Endodermal cell (in vitro differentiated cells): ENCODE measurements around the gene GAL3ST1. TPM values are rescaled to one million over a fixed set of nuclear protein-coding genes. Genes with fewer than 3 reads are reported as not detected.

Source experiments
- DNase-seq: peaks from one replicate; pipeline ENCODE4 v3.0.0-alpha.2; 2017
- H3K27ac ChIP-seq: 2 replicates; pipeline ENCODE4 v1.5.1; 2013; ENCODE audit warnings: mild to moderate bottlenecking, low read depth, low read length, moderate library complexity
- H3K27me3 ChIP-seq: 2 replicates; pipeline ENCODE4 v1.6.1; 2013; ENCODE audit warnings: mild to moderate bottlenecking, low read length, moderate library complexity; ENCODE audit not compliant: insufficient read depth, control insufficient read depth, poor library complexity, severe bottlenecking
- H3K36me3 ChIP-seq: 2 replicates; pipeline ENCODE4 v1.7.0; 2013; ENCODE audit warnings: mild to moderate bottlenecking, low read length, moderate library complexity; ENCODE audit not compliant: control insufficient read depth, insufficient read depth
- H3K4me1 ChIP-seq: one replicate; pipeline ENCODE4 v1.7.0; 2013; ENCODE audit warnings: low read length; ENCODE audit not compliant: control insufficient read depth, insufficient read depth
- H3K4me3 ChIP-seq: 2 replicates; pipeline ENCODE4 v1.5.1; 2013; ENCODE audit warnings: mild to moderate bottlenecking, low read length, moderate library complexity
- H3K9ac ChIP-seq: 2 replicates; pipeline ENCODE4 v1.6.1; 2013; ENCODE audit warnings: mild to moderate bottlenecking, low read length, moderate library complexity; ENCODE audit not compliant: poor library complexity, severe bottlenecking; ENCODE audit errors: extremely low read depth
- H3K9me3 ChIP-seq: 2 replicates; pipeline ENCODE4 v1.6.1; 2013; ENCODE audit warnings: mild to moderate bottlenecking, low read length, moderate library complexity; ENCODE audit not compliant: control insufficient read depth
- H3K27ac Mint-ChIP-seq: 2 replicates; pipeline ENCODE4 v1.8.0; 2020; ENCODE audit warnings: mixed read lengths
- H3K27me3 Mint-ChIP-seq: 2 replicates; pipeline ENCODE4 v1.8.0; 2021; ENCODE audit warnings: mild to moderate bottlenecking, mixed read lengths; ENCODE audit not compliant: insufficient read depth
- H3K36me3 Mint-ChIP-seq: 2 replicates; pipeline ENCODE4 v1.8.0; 2020; ENCODE audit warnings: low read depth, mixed read lengths
- H3K4me1 Mint-ChIP-seq: 2 replicates; pipeline ENCODE4 v1.8.0; 2020; ENCODE audit warnings: mixed read lengths
- H3K4me3 Mint-ChIP-seq: 2 replicates; pipeline ENCODE4 v1.8.0; 2020; ENCODE audit warnings: mild to moderate bottlenecking, moderate library complexity, mixed read lengths
- H3K9me3 Mint-ChIP-seq: 2 replicates; pipeline ENCODE4 v1.8.0; 2020; ENCODE audit warnings: mild to moderate bottlenecking, mixed read lengths
- WGBS, 2 experiments: methylation state at CpG; one replicate each; pipeline versions ENCODE4 v1.1.5 to v1.1.7; 2013; ENCODE audit warnings: missing lambda C conversion rate in 2 of 2, mixed read lengths in 1 of 2; ENCODE audit not compliant: insufficient coverage in 1 of 2, insufficient read length in 1 of 2; 5-methylcytosine and 5-hydroxymethylcytosine counted together
- total RNA-seq, 2 donors: library from RNA; stranded (reverse); fragmentation: NEBNext Ultra II Directional in 1 of 2; extraction: Animal tissue kit (Norgen Biotek cat#: 25700) in 1 of 2; gene quantifications; 2 replicates in 1 of 2; 3 replicates in 1 of 2; pipeline ENCODE4 v1.2.1, GENCODE V29; 2021
- TF ChIP-seq, protein P1 (sequence below): fragments of 200-600 bp; sonication (generic); conservative IDR thresholded peaks from 2 replicates; pipeline ENCODE4 v1.5.0; 2021; ENCODE audit warnings: antibody characterized with exemption, mild to moderate bottlenecking

GAL3ST1 gene
- total RNA-seq, 2 donors from 2014 or later = 26.4 to 28.3 TPM

DNA sequence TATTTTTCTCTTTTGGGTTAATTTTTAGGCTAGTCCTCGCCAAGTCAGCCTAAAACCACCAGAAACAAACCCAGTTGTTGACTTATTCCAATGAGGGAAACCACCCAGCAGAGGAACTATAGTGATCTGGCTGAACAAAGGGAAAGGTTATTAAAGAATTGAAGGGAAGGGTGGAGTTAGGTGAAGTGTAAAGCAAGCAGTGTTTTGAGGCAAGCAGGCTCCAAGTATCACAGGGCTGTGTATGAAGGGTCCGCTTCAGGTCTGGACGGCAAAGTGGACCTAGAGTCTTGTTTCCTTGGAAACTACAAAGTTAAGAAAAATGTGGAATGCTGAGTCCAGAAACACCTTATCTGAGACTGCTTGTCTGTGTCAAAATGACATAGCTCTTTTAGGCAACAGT lies 29.3 kb upstream of the GAL3ST1 start:
- WGBS, 2 experiments = 89 to 94% methylated on average over 3 of the region's 3 CpGs
- no peak overlapping the region for H3K27ac ChIP-seq

DNA sequence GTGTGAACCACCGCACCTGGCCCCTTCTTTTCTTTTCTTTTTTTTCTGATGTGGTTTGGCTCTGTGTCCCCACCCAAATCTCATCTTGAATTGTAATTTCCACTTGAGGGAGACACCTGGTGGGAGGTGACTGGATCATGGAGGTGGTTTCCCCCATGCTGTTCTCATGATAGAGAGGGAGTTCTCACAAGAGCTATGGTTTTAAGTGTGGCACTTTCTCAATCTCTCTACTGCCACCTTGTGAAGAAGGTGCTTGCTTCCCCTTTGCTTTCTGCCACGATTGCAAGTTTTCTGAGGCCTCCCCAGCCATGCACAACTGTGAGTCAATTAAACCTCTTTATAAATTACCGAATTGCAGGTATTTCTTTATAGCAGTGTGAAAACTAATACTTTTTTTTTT lies 27.6 kb upstream of the GAL3ST1 start:
- DNase-seq = peak; percentile 67
- H3K27ac Mint-ChIP-seq = no peak overlapping the region
- H3K4me1 Mint-ChIP-seq = peaks cover 18% of the 10 kb centered on the region

More for the DNA sequence above, 29.3 kb upstream of the GAL3ST1 start:
- Histone ChIP-seq H3K9ac (no peak overlapping the region), H3K4me1 (peaks cover 7% of the 10 kb centered on the region), H3K27me3 (no peaks in the 10 kb centered on the region), H3K9me3 (no peaks in the 10 kb centered on the region), H3K36me3 (no peaks in the 10 kb centered on the region), H3K4me3 (no peak overlapping the region)
- peaks cover 34% of the 10 kb centered on the region for H3K4me1 Mint-ChIP-seq
- H3K27ac Mint-ChIP-seq = no peak overlapping the region
- no peak overlapping the region for H3K4me3 Mint-ChIP-seq
- no peak for DNase-seq
- peaks cover 2% of the 10 kb centered on the region for H3K9me3 Mint-ChIP-seq
- TF ChIP-seq, protein P1, sequence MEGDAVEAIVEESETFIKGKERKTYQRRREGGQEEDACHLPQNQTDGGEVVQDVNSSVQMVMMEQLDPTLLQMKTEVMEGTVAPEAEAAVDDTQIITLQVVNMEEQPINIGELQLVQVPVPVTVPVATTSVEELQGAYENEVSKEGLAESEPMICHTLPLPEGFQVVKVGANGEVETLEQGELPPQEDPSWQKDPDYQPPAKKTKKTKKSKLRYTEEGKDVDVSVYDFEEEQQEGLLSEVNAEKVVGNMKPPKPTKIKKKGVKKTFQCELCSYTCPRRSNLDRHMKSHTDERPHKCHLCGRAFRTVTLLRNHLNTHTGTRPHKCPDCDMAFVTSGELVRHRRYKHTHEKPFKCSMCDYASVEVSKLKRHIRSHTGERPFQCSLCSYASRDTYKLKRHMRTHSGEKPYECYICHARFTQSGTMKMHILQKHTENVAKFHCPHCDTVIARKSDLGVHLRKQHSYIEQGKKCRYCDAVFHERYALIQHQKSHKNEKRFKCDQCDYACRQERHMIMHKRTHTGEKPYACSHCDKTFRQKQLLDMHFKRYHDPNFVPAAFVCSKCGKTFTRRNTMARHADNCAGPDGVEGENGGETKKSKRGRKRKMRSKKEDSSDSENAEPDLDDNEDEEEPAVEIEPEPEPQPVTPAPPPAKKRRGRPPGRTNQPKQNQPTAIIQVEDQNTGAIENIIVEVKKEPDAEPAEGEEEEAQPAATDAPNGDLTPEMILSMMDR = no peak
- H3K27me3 Mint-ChIP-seq = no peaks in the 10 kb centered on the region
- peaks cover 8% of the 10 kb centered on the region for H3K36me3 Mint-ChIP-seq

DNA sequence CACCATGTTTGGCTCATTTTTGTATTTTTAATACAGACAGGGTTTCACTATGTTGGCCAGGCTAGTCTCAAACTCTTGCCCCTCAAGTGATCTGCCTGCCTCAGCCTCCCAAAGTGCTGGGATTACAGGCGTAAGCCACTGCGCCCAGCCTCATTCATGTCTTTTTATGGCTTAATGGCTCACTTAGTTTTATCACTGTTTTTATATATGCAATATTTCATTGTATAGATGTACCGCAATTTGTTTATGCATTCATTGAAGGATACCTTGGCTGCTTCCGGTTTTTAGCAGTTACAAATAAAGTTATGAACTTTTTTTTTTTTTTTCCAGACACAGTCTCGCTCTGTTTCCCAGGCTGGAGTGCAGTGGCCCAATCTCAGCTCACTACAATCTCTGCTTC lies 27.0 kb upstream of the GAL3ST1 start:
- H3K27me3 Mint-ChIP-seq = no peaks in the 10 kb centered on the region
- peaks cover 8% of the 10 kb centered on the region for H3K36me3 Mint-ChIP-seq
- no peaks in the 10 kb centered on the region for H3K36me3 ChIP-seq
- H3K4me3 Mint-ChIP-seq = no peak overlapping the region
- no peak overlapping the region for H3K27ac ChIP-seq
- WGBS, 2 experiments = 91 to 100% methylated on average over 2 to 5 of the region's 5 CpGs
- H3K4me1 ChIP-seq = peaks cover 4% of the 10 kb centered on the region
- peaks cover 16% of the 10 kb centered on the region for H3K4me1 Mint-ChIP-seq
- H3K9me3 Mint-ChIP-seq = peaks cover 7% of the 10 kb centered on the region
- no peaks in the 10 kb centered on the region for H3K27me3 ChIP-seq
- no peak for DNase-seq
- TF ChIP-seq, protein P1 = no peak
- no peak overlapping the region for H3K4me3 ChIP-seq
- no peak overlapping the region for H3K9ac ChIP-seq
- no peaks in the 10 kb centered on the region for H3K9me3 ChIP-seq
- H3K27ac Mint-ChIP-seq = no peak overlapping the region

More for the DNA sequence above, 27.6 kb upstream of the GAL3ST1 start:
- peaks cover 8% of the 10 kb centered on the region for H3K36me3 Mint-ChIP-seq
- peaks cover 7% of the 10 kb centered on the region for H3K9me3 Mint-ChIP-seq
- H3K27me3 Mint-ChIP-seq = no peaks in the 10 kb centered on the region
- H3K4me1 ChIP-seq = peaks cover 4% of the 10 kb centered on the region
- H3K4me3 ChIP-seq = no peak overlapping the region
- WGBS, 2 experiments = 76 to 80% methylated on average over 1 to 3 of the region's 3 CpGs
- H3K9ac ChIP-seq = no peak overlapping the region
- H3K4me3 Mint-ChIP-seq = no peak overlapping the region
- no peaks in the 10 kb centered on the region for H3K9me3 ChIP-seq
- H3K36me3 ChIP-seq = no peaks in the 10 kb centered on the region
- TF ChIP-seq, protein P1 = peak; percentile 75
- no peaks in the 10 kb centered on the region for H3K27me3 ChIP-seq
- H3K27ac ChIP-seq = no peak overlapping the region
